ENCODE results near the gene ITPK1. TPM values are rescaled to one million over a fixed set of nuclear protein-coding genes. Genes with fewer than 3 reads are reported as not detected.

ITPK1 gene
- total and polyA plus RNA-seq, 2 donors (not counting 3 experiments of a cell fraction or from before 2014, with no cell fraction given) = 39.6 to 51.8 TPM

GRCh38 chr14:92971601-92972180 is 144.0 kb downstream of the ITPK1 start:
- Histone ChIP-seq H4K20me1 (replicated peaks; ENCODE audit: control insufficient read depth, extremely low read depth, insufficient read depth, low read length) (no peaks in the 10 kb centered on the region), H3K4me3 (replicated peaks in 1 of 3; ENCODE audit: insufficient read depth in 1 of 3, low read depth in 1 of 3, low read length in 3 of 3) (no peak overlapping the region), H3K9me3 (replicated peaks; ENCODE audit: control insufficient read depth, insufficient read depth, low read length) (no peaks in the 10 kb centered on the region), H3K79me2 (ENCODE audit: control insufficient read depth, insufficient read depth, low read length) (no peaks in the 10 kb centered on the region), H3K27me3 (ENCODE audit: control insufficient read depth in 2 of 2, insufficient read depth in 2 of 2, low read length in 2 of 2) (no peaks in the 10 kb centered on the region), H2AFZ (ENCODE audit: low read depth, low read length) (no peak overlapping the region), H3K9ac (replicated peaks; ENCODE audit: extremely low read depth, insufficient read depth, low read length) (no peak overlapping the region), H3K9me1 (replicated peaks; ENCODE audit: control insufficient read depth, extremely low read depth, insufficient read depth, low read length) (no peaks in the 10 kb centered on the region), H3K4me1 (ENCODE audit: control insufficient read depth, extremely low read depth, insufficient read depth, low read length) (no peaks in the 10 kb centered on the region), H3K36me3 (ENCODE audit: control insufficient read depth in 2 of 2, extremely low read depth in 1 of 2, insufficient read depth in 2 of 2, low read length in 2 of 2) (no peaks in the 10 kb centered on the region), H3K4me2 (ENCODE audit: insufficient read depth, low read length) (no peak overlapping the region), H3K27ac (ENCODE audit: insufficient read depth, low read depth, low read length) (no peak overlapping the region)
- DNase-seq (ENCODE audit: low read depth, low spot score) = no peak
- no peak for TF ChIP-seq MYC (IDR thresholded peaks at IDR 0.05; ENCODE audit: low read depth, low read length)
- TF ChIP-seq, protein P1, sequence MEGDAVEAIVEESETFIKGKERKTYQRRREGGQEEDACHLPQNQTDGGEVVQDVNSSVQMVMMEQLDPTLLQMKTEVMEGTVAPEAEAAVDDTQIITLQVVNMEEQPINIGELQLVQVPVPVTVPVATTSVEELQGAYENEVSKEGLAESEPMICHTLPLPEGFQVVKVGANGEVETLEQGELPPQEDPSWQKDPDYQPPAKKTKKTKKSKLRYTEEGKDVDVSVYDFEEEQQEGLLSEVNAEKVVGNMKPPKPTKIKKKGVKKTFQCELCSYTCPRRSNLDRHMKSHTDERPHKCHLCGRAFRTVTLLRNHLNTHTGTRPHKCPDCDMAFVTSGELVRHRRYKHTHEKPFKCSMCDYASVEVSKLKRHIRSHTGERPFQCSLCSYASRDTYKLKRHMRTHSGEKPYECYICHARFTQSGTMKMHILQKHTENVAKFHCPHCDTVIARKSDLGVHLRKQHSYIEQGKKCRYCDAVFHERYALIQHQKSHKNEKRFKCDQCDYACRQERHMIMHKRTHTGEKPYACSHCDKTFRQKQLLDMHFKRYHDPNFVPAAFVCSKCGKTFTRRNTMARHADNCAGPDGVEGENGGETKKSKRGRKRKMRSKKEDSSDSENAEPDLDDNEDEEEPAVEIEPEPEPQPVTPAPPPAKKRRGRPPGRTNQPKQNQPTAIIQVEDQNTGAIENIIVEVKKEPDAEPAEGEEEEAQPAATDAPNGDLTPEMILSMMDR (IDR thresholded peaks at IDR 0.05; ENCODE audit: extremely low read depth in 1 of 2, insufficient read depth in 1 of 2, low read depth in 1 of 2, low read length in 2 of 2) = no peak
- no peak for TF ChIP-seq GATA2 (IDR thresholded peaks at IDR 0.05; ENCODE audit: insufficient read depth, insufficient read length, low read depth, low read length)
- no peak for TF ChIP-seq MAX (IDR thresholded peaks at IDR 0.05; ENCODE audit: insufficient read depth, insufficient read length)
- TF ChIP-seq POLR2A (IDR thresholded peaks at IDR 0.05; ENCODE audit: low read depth, low read length) = no peak
- no peak for TF ChIP-seq POLR2AphosphoS5 (IDR thresholded peaks at IDR 0.05; ENCODE audit: insufficient read depth, low read depth, low read length)
- no peak for TF ChIP-seq FOS (IDR thresholded peaks at IDR 0.05; ENCODE audit: borderline replicate concordance, insufficient read depth, low read length)
- TF ChIP-seq EZH2 (IDR thresholded peaks at IDR 0.05; ENCODE audit: borderline replicate concordance, low read depth, low read length, severe bottlenecking) = no peak
- TF ChIP-seq JUN (IDR thresholded peaks at IDR 0.05; ENCODE audit: borderline replicate concordance, insufficient read depth, insufficient read length, low read depth) = no peak
- no peak for FAIRE-seq
- CTCF ChIA-PET = no interaction called here
- intact Hi-C loops (cut with micrococcal nuclease) (loop anchor here (5.0 kb wide), 1 partner anchor 141 kb away; no protein-coding TSS in a partner anchor), dilution Hi-C loops (cut with MboI; ENCODE audit: extremely low pct_ligation_motif_present, low sequenced_read_pairs) (loop anchor here (25.0 kb wide), 1 partner anchor 166 kb away; no protein-coding TSS in a partner anchor)
- no TSS peak for BruUV-seq (replicated peaks)
- POLR2A ChIA-PET = no interaction called here
